Measurements from ENCODE around the gene SIAH2.

DNA sequence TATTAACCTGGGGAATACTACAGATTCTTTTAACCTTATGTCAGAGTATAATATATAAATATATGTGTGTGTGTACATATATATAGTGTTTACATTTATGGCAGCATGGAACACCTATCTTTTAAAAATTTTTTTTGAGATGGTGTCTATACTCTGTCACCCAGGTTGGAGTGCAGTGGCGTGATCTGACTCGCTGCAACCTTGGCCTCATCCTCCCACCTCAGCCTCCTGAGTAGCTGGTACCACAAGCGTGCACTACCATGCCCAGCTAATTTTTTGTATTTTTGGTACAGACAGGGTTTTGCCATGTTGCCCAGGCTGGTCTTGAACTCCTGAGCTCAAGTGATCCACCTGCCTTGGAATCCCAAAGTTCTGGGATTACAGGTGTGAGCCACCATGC lies 40.7 kb downstream of the SIAH2 start:
- TF ChIP-seq EP300 (IDR thresholded peaks at IDR 0.05; ENCODE audit: low read depth) (no peak), POLR2A (IDR thresholded peaks at IDR 0.05) (no peak), POLR2AphosphoS5 (IDR thresholded peaks at IDR 0.05) (no peak)
- TF ChIP-seq, protein P1, sequence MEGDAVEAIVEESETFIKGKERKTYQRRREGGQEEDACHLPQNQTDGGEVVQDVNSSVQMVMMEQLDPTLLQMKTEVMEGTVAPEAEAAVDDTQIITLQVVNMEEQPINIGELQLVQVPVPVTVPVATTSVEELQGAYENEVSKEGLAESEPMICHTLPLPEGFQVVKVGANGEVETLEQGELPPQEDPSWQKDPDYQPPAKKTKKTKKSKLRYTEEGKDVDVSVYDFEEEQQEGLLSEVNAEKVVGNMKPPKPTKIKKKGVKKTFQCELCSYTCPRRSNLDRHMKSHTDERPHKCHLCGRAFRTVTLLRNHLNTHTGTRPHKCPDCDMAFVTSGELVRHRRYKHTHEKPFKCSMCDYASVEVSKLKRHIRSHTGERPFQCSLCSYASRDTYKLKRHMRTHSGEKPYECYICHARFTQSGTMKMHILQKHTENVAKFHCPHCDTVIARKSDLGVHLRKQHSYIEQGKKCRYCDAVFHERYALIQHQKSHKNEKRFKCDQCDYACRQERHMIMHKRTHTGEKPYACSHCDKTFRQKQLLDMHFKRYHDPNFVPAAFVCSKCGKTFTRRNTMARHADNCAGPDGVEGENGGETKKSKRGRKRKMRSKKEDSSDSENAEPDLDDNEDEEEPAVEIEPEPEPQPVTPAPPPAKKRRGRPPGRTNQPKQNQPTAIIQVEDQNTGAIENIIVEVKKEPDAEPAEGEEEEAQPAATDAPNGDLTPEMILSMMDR (IDR thresholded peaks at IDR 0.05) = no peak

Data from transverse colon (tissue), 4 donors.